Amygdala (tissue), 56 donors: ENCODE measurements around the gene FGF14.

Source experiments
- DNase-seq, 56 donors: peaks; one replicate each; lab custom pipeline; 2025; lab: John Stamatoyannopoulos, UW

Gene FGF14

GRCh38 chr13:101830035-101830434 lies 571.8 kb downstream of the FGF14 start:
- no peak for DNase-seq

- DNase-seq = no peak
Observed at GRCh38 chr13:101829484-101829883, 572.4 kb downstream of the FGF14 start.

- no peak for DNase-seq
Observed at GRCh38 chr13:101828119-101828518, 573.7 kb downstream of the FGF14 start.

- no peak for DNase-seq
Observed at GRCh38 chr13:101817898-101818297, 584.0 kb downstream of the FGF14 start.

GRCh38 chr13:101811881-101812280 lies 590.0 kb downstream of the FGF14 start:
- no peak for DNase-seq

- DNase-seq = no peak
Observed at GRCh38 chr13:101811284-101811839, 590.5 kb downstream of the FGF14 start.

GRCh38 chr13:101799196-101799595 lies 602.7 kb downstream of the FGF14 start:
- DNase-seq = no peak

GRCh38 chr13:101798437-101798836 lies 603.4 kb downstream of the FGF14 start:
- no peak for DNase-seq

GRCh38 chr13:101795460-101795859 lies 606.4 kb downstream of the FGF14 start:
- DNase-seq = no peak

- DNase-seq = no peak
Observed at GRCh38 chr13:101795025-101795424, 606.8 kb downstream of the FGF14 start.

GRCh38 chr13:101792189-101792588 lies 609.7 kb downstream of the FGF14 start:
- DNase-seq = no peak

- DNase-seq = peak in 15 of 56 donors; percentile 0 to 29 (median 2)
Observed at GRCh38 chr13:101785858-101786257, 616.0 kb downstream of the FGF14 start.

GRCh38 chr13:101784313-101784712 lies 617.5 kb downstream of the FGF14 start:
- no peak for DNase-seq

GRCh38 chr13:101783554-101783953 lies 618.3 kb downstream of the FGF14 start:
- no peak for DNase-seq

GRCh38 chr13:101780211-101780610 lies 621.6 kb downstream of the FGF14 start:
- no peak for DNase-seq

- no peak for DNase-seq
Observed at GRCh38 chr13:101779147-101779546, 622.7 kb downstream of the FGF14 start.

GRCh38 chr13:101775267-101775666 lies 626.6 kb downstream of the FGF14 start:
- DNase-seq = peak in 2 of 56 donors; percentile 3 to 4

GRCh38 chr13:101774393-101774792 lies 627.5 kb downstream of the FGF14 start:
- no peak for DNase-seq

- no peak for DNase-seq
Observed at GRCh38 chr13:101773062-101773461, 628.8 kb downstream of the FGF14 start.

GRCh38 chr13:101767131-101767530 lies 634.7 kb downstream of the FGF14 start:
- DNase-seq = no peak

- no peak for DNase-seq
Observed at GRCh38 chr13:101763191-101763590, 638.7 kb downstream of the FGF14 start.

GRCh38 chr13:101757446-101758039 lies 644.3 kb downstream of the FGF14 start:
- no peak for DNase-seq
